RWPE2 (cell line): Measurements from ENCODE around the gene CDH4.

Source experiments
- ATAC-seq: fragments of 200-7000 bp; cut with Tn5 transposase; 3 replicates; pipeline ENCODE4 v1.9.1; 2021; ENCODE audit warnings: low read depth
- DNase-seq: peaks from one replicate; pipeline ENCODE4 v3.0.0-alpha.2; 2020; ENCODE audit warnings: low spot score
- H3K27ac ChIP-seq: fragments of 450-650 bp; 2 replicates; pipeline ENCODE4 v1.5.1; 2017; ENCODE audit warnings: mild to moderate bottlenecking; ENCODE audit not compliant: poor library complexity, severe bottlenecking
- H3K27me3 ChIP-seq: fragments of 250-450 bp; sonication (Bioruptor Pico); 2 replicates; pipeline ENCODE4 v1.5.1; 2021; ENCODE audit warnings: mild to moderate bottlenecking, moderate library complexity; ENCODE audit not compliant: insufficient read depth, poor library complexity, severe bottlenecking
- H3K36me3 ChIP-seq: fragments of 250-450 bp; sonication (Bioruptor Pico); 2 replicates; pipeline ENCODE4 v1.5.1; 2020; ENCODE audit warnings: low read depth, mild to moderate bottlenecking, moderate library complexity
- H3K4me1 ChIP-seq: fragments of 250-450 bp; sonication (Bioruptor Pico); 2 replicates; pipeline ENCODE4 v1.5.1; 2021; ENCODE audit warnings: mild to moderate bottlenecking, moderate library complexity; ENCODE audit not compliant: insufficient read depth, poor library complexity, severe bottlenecking
- H3K4me3 ChIP-seq: fragments of 250-450 bp; sonication (Bioruptor Pico); 2 replicates; pipeline ENCODE4 v1.5.1; 2021; ENCODE audit warnings: mild to moderate bottlenecking, moderate library complexity; ENCODE audit not compliant: severe bottlenecking
- H3K9me3 ChIP-seq: fragments of 250-450 bp; sonication (Bioruptor Pico); 2 replicates; pipeline ENCODE4 v1.5.1; 2021; ENCODE audit warnings: mild to moderate bottlenecking, moderate library complexity; ENCODE audit not compliant: severe bottlenecking
- CTCF ChIP-seq: fragments of 450-650 bp; IDR thresholded peaks from one replicate; pipeline ENCODE4 v1.5.1; 2017; ENCODE audit warnings: mild to moderate bottlenecking, moderate library complexity; ENCODE audit not compliant: poor library complexity, severe bottlenecking

The CDH4 gene

GRCh38 chr20:61725145-61725544 is 473.1 kb downstream of the CDH4 start:
- no peak for TF ChIP-seq CTCF
- Histone ChIP-seq H3K36me3 (no peaks in the 10 kb centered on the region), H3K27me3 (no peaks in the 10 kb centered on the region), H3K27ac (no peak overlapping the region), H3K4me3 (no peak overlapping the region), H3K4me1 (no peaks in the 10 kb centered on the region), H3K9me3 (no peaks in the 10 kb centered on the region)
- DNase-seq (peak; percentile 72), ATAC-seq (no peak)

- H3K27me3 ChIP-seq, result no peaks in the 10 kb centered on the region
- TF ChIP-seq CTCF, result no peak
- no peak overlapping the region for H3K27ac ChIP-seq
- no peaks in the 10 kb centered on the region for H3K4me1 ChIP-seq
- peak; percentile 76 for DNase-seq
- no peaks in the 10 kb centered on the region for H3K36me3 ChIP-seq
- no peak for ATAC-seq
- no peaks in the 10 kb centered on the region for H3K9me3 ChIP-seq
- H3K4me3 ChIP-seq, result no peak overlapping the region
These were observed 473.9 kb downstream of the CDH4 start for GRCh38 chr20:61725966-61726365.

- TF ChIP-seq CTCF, result no peak
- H3K27me3 ChIP-seq, result no peaks in the 10 kb centered on the region
- H3K9me3 ChIP-seq, result no peaks in the 10 kb centered on the region
- ATAC-seq, result no peak
- no peak overlapping the region for H3K4me3 ChIP-seq
- DNase-seq, result peak; percentile 42
- H3K36me3 ChIP-seq, result no peaks in the 10 kb centered on the region
- H3K4me1 ChIP-seq, result no peaks in the 10 kb centered on the region
- no peak overlapping the region for H3K27ac ChIP-seq
These were observed 474.9 kb downstream of the CDH4 start for GRCh38 chr20:61726979-61727378.

- Histone ChIP-seq H3K27me3 (no peaks in the 10 kb centered on the region), H3K4me3 (no peak overlapping the region), H3K36me3 (no peaks in the 10 kb centered on the region), H3K4me1 (no peaks in the 10 kb centered on the region), H3K9me3 (no peaks in the 10 kb centered on the region), H3K27ac (no peak overlapping the region)
- DNase-seq (peak; percentile 61), ATAC-seq (no peak)
- no peak for TF ChIP-seq CTCF
These were observed 475.7 kb downstream of the CDH4 start for GRCh38 chr20:61727761-61728160.

- H3K36me3 ChIP-seq, result no peaks in the 10 kb centered on the region
- DNase-seq (peak; percentile 77), ATAC-seq (no peak)
- TF ChIP-seq CTCF, result no peak
- no peak overlapping the region for H3K27ac ChIP-seq
- no peak overlapping the region for H3K4me3 ChIP-seq
- H3K27me3 ChIP-seq, result no peaks in the 10 kb centered on the region
- H3K9me3 ChIP-seq, result no peaks in the 10 kb centered on the region
- no peaks in the 10 kb centered on the region for H3K4me1 ChIP-seq
These were observed 476.3 kb downstream of the CDH4 start for GRCh38 chr20:61728326-61728725.
